A549 (cell line): ENCODE measurements around the gene SVOPL.

Experiments used
- BCL3 ChIP-seq: fragments of >200 bp; sonication (Bioruptor Twin); formaldehyde crosslinking; IDR thresholded peaks from 3 replicates; pipeline ENCODE4 v1.6.1; 2016
- CEBPB ChIP-seq, 2 experiments: fragments of >200 bp in 1 of 2; sonication (Bioruptor Twin) in 1 of 2; formaldehyde crosslinking in 1 of 2; IDR thresholded peaks; 2 replicates each; pipeline ENCODE4 v1.6.1; 2012 to 2016
- CHD2 ChIP-seq: fragments of 150-350 bp; IDR thresholded peaks from 2 replicates; pipeline ENCODE4 v1.6.1; 2014; ENCODE audit warnings: low read length; ENCODE audit not compliant: partially characterized antibody
- CTCF ChIP-seq: fragments of >200 bp; sonication (Bioruptor Twin); formaldehyde crosslinking; IDR thresholded peaks from 3 replicates; pipeline ENCODE4 v1.5.1; 2016
- EP300 ChIP-seq, 2 experiments: fragments of >200 bp; sonication (Bioruptor Twin); formaldehyde crosslinking; IDR thresholded peaks; 2 replicates in 1 of 2; 3 replicates in 1 of 2; pipeline ENCODE4 v1.6.1; 2016 to 2017
- HOXA7 ChIP-seq: fragments of 250-450 bp; sonication (Bioruptor Pico); IDR thresholded peaks from 2 replicates; pipeline ENCODE4 v1.5.0; 2020; ENCODE audit warnings: mild to moderate bottlenecking, moderate library complexity
- MAFK ChIP-seq: fragments of 450-650 bp; IDR thresholded peaks from 2 replicates; pipeline ENCODE4 v1.6.1; 2014; ENCODE audit not compliant: partially characterized antibody
- MAZ ChIP-seq: fragments of 150-350 bp; IDR thresholded peaks from 2 replicates; pipeline ENCODE4 v1.6.1; 2014; ENCODE audit warnings: antibody characterized with exemption, low read depth, low read length, borderline replicate concordance
- POLR2A ChIP-seq: IDR thresholded peaks from 2 replicates; pipeline ENCODE4 v1.6.1; 2012; ENCODE audit warnings: mild to moderate bottlenecking, low read length
- USF2 ChIP-seq: fragments of 450-650 bp; IDR thresholded peaks from 2 replicates; pipeline ENCODE4 v1.6.1; 2014; ENCODE audit warnings: antibody characterized with exemption

- TF ChIP-seq MAZ: no peak
- TF ChIP-seq CHD2: no peak
- TF ChIP-seq CTCF: no peak
- TF ChIP-seq MAFK: no peak
- no peak for TF ChIP-seq HOXA7 (CRISPR knock-in tag)
- no peak for TF ChIP-seq USF2
- no peak for TF ChIP-seq EP300 (IDR thresholded peaks at IDR 0.05)
- no peak for TF ChIP-seq POLR2A
- no peak for TF ChIP-seq CEBPB (IDR thresholded peaks at IDR 0.05)
- TF ChIP-seq BCL3: no peak
These were observed 2.9 kb downstream of the SVOPL start for GRCh38 chr7:138698281-138698680.
